Suprapubic skin (tissue), 3 donors: ENCODE data around the gene CMSS1.

Experiments
- CTCF ChIP-seq, 2 donors: fragments of 200-600 bp in 1 of 2; fragments of 450-650 bp in 1 of 2; sonication (generic) in 1 of 2; IDR thresholded peaks; one replicate each; pipeline ENCODE4 v1.5.1; 2016 to 2019; ENCODE audit warnings: antibody characterized with exemption in 2 of 2, mild to moderate bottlenecking in 1 of 2, moderate library complexity in 1 of 2
- POLR2AphosphoS5 ChIP-seq, 3 donors: sonication (generic); formaldehyde crosslinking; IDR thresholded peaks; one replicate each; pipeline ENCODE4 v1.6.1; 2017; ENCODE audit warnings: antibody characterized with exemption in 3 of 3

- TF ChIP-seq CTCF (IDR thresholded peaks at IDR 0.05) (no peak), POLR2AphosphoS5 (IDR thresholded peaks at IDR 0.05) (no peak)
Measured at GRCh38 chr3:100225883-100226282, 408.2 kb downstream of the CMSS1 start.
